ENCODE results near the gene GM2A.
"Not testable (repeated sequence)": the region's sequence is repeated elsewhere in the genome, so short reads cannot be mapped to it uniquely, and the experiment has no call there.

Gene GM2A

DNA sequence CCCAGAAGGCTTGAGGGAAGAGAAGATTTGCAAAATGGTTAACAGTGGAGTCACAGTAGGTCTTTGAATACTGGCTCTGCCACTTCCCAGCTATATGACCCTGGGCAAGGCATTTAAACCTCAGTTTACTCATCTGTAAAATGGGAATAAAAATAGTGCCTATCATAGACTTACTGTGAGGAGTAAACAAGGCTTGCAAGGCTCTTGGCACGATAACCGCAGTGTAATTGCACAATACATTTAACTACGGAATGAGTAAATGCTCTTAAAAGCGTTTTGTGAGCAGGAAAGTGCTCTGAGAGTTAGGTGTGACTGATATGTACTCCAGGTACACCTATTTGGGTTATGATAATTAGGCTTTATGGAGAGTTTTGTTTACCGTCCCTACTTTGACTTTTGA, 42.2 kb downstream of the GM2A start:
- DNase-seq = no peak

- DNase-seq = no peak
Observed at GRCh38 chr5:151295791-151296477, 42.9 kb downstream of the GM2A start.

DNA sequence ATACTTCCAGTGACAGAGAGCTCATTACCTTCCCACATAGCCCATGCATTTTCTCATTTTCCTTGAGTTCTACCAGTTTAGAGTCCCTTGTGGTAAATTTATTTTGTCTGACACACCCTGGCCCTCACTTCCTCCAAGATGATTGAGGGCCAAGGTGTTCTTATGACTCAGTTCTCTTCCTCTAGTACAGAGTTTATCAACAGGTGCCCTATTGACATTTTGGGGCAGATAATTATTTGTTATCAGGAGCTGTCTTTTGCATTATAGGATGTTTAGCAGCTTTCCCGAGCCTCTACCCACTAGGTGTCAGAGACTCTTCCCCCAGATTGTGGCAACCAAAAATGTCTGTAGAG, 43.5 kb downstream of the GM2A start:
- no peak for DNase-seq

DNA sequence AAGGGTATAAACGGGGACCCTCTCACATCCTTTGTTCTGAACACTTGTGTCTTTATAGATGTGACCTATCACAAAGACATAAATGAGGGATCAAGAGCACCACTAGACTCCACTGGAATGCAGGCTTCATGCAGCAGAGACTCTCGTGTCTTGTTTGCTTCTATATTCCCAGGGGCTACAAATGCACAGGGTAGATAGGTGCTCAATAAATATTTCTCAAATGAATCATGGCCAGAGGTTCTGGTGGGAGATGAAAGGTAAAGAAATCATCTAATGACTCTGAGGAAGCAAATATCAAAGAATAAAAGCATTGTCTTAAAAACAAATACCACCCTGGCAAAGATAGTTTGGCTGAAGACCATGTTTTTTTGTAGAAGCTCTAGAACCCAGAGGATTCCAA, 44.0 kb downstream of the GM2A start:
- no peak for DNase-seq

DNA sequence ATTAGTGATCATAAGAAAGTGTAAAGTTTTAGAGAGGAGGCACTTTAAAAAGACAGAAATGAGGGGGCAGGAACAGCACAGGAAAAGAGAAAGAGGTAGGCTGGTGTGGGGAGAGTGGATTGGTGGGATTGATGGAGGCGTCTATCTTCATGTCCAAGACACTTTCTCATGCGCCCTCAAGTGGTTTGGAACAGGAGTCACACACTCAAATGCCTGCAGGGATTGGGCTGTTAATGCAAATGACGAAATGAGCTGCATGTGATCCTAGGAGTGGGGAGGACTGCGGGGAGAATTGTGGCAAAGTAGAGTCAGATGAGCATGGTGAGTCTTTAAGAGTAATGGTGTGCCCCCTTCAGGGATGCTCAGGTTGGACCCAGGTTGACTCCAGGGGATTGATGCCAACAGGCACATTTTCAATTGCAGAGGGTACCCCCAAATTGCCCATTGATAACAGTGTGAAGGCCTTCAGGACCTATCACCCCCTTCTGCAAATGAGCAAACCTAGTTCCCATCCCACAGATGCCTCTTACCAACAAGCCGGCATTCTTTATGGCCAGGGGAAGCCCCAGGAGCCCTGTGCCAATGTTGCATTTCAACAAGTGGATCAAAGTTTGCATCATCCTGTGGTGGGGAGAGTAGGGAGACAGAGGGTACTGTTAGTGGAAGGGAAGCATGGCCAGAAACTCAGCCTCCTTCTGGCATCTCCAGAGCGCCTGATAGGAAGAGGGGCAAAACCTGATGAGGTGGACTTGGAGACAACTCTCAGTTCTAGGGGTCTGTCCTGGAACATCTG, 45.3 kb downstream of the GM2A start:
- no peak for DNase-seq

GRCh38 chr5:151303666-151304065, 50.7 kb downstream of the GM2A start, which contains the start of gene SLC36A3:
Gene SLC36A3, minus strand, starts transcription at chr5:151303766. Its CDS starts 412 bp downstream, at chr5:151303354.
- DNase-seq = no peak

GRCh38 chr5:151309266-151309665, 56.3 kb downstream of the GM2A start:
- DNase-seq = not testable (repeated sequence)

DNA sequence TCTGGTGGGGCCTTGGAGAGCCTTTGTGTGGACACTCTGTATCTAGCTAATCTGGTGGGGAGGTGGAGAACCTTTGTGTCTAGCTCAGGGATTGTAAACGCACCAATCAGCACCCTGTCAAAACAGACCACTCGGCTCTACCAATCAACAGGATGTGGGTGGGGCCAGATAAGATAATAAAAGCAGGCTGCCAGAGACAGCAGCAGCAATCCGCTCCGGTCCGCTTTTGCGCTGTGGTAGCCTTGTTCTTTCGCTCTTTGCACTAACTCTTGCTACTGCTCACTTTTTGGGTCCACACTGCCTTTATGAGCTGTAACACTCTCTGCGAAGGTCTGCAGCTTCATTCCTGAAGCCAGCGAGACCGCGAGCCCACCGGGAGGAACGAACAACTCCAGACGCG, 56.8 kb downstream of the GM2A start:
- not testable (repeated sequence) for DNase-seq

- no peak for DNase-seq
Observed at GRCh38 chr5:151310932-151311331, 57.9 kb downstream of the GM2A start.

- no peak for DNase-seq
Observed at GRCh38 chr5:151312756-151313324, 59.9 kb downstream of the GM2A start.

DNA sequence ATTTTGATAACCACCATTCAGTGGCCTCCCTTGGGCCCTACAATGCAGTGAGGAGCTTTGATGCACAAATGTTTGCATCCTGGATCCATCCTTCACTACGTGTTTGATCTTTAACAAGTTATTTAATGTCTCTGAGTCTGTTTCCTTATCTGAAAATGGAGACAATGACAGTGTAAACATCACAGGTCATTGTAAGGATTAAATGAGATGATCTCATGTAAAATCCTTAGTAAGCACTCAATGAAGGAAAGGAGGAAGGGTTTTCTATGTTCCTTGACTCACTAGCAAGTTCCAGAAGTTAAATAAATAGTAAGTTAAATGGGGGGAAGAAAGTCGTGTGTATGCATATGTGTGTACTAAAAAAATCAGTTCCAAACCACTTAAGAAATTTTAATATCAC, 60.4 kb downstream of the GM2A start:
- no peak for DNase-seq

DNA sequence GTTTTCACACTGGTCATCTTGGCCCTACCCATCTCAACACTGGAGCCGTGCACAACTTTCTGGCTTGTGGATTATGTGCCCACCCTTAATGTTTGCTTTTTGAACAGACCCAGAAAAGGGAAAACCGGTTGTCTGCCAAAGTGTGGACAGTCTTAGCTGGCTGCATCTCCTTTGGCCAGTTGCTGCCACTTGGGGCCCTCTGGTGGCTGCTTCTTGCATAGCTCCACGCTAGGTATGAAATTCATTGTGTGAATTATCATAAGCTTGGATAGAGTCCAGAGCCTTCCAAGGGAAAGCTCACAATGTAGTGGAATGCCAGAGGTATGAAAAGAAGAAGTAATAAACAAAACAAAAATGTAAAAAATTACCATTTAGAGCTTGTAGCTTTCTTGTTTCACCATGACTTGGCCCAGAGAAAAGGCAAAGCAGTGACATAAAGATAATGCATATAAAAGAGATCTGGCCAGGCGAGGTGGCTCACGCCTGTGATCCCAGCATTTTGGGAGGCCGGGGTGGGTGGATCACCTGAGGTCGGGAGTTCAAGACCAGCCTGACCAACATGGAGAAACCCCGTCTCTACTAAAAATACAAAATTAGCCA, 63.1 kb downstream of the GM2A start:
- DNase-seq = peak; percentile 1

GRCh38 chr5:151317871-151318270, 64.9 kb downstream of the GM2A start:
- no peak for DNase-seq

DNA sequence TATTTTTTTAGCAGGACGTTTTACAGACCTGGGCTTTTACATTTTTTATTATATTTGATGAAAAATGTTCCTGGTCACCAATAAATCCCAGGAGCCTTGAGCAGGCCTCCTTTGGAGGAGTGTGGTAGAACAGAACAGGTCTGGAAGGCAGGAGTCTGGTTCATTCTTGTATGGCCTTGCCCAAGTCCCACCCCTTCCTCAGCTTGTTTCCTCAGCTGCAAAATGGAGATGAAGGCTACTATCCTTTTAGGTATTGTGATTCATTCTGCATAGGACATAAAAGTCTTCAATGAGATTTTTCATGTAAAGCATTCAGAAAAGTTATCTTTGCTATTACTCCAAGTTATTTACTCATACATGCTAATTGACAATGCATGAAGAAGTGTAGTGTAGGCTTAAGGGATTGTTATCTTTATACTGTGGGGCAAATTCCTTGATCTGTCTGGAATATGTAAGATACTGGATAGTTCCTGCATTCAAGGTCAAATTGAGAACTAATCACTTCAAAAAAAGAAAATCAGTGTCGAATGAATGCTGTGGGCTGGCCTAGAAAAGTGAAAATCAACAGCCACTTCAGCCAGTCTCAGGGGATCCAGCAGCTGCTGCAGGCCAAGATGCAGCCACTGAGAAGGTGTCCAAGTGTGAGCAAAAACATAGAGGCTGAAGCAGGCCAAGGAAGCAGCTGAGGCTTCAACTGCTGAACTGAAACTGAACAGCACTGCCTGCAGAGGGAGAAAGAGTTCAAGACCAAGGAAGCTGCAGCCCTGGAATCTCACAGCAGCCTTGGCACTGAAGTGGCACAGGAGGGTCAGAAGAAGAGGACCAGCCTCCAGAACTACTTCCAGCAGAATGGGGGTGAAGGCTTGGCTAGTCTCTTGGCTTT, 66.1 kb downstream of the GM2A start:
- DNase-seq = no peak
